K562 (cell line): ENCODE measurements around the gene KLHL33. TPM values are rescaled to one million over a fixed set of nuclear protein-coding genes. Genes with fewer than 3 reads are reported as not detected.

ENCODE experiments used
- ATAC-seq: fragments of 200-7000 bp; cut with Tn5 transposase; 3 replicates; pipeline ENCODE4 v1.9.1; 2020; ENCODE audit warnings: moderate library complexity
- BruUV-seq: library from RNA; stranded (reverse); fragments of 400-500 nt; replicated peaks from 2 replicates; lab custom pipeline; 2021; lab: Mats Ljungman, UMichigan
- CTCF ChIA-PET: fragments of 300-600 bp; formaldehyde crosslinking; extraction: SDS; loops from one replicate; lab custom pipeline; 2021; ENCODE audit warnings: low intra/inter-chr PET ratio; lab: Yijun Ruan, JAX
- POLR2A ChIA-PET: fragments of 300-600, 350-650 bp; sonication (Branson Sonifier 250); formaldehyde crosslinking; extraction: SDS; loops from one replicate; lab custom pipeline; 2021; ENCODE audit warnings: antibody characterized with exemption, inconsistent platforms; lab: Yijun Ruan, JAX
- DNase-seq, 4 experiments: peaks; one replicate each; pipeline versions ENCODE4 v3.0.0 to v3.0.0-alpha.2; 2011 to 2018; ENCODE audit warnings: low spot score in 3 of 4, mixed read lengths in 3 of 4; ENCODE audit errors: extremely low read depth in 1 of 4
- FAIRE-seq: peaks from 2 replicates; lab custom pipeline; 2011; peaks lifted over from hg19 to GRCh38; lab: Jason Lieb, UNC
- H2AFZ ChIP-seq: 2 replicates; pipeline ENCODE4 v1.6.0; 2011; ENCODE audit warnings: low read depth, low read length, control low read depth, inconsistent platforms
- H3K27ac ChIP-seq: fragments of 200-600 bp; 3 replicates; pipeline ENCODE4 v1.8.0; 2011; ENCODE audit warnings: low read depth, mild to moderate bottlenecking, control low read depth, inconsistent platforms, low read length, moderate library complexity, mixed read lengths; ENCODE audit errors: extremely low read depth
- H3K27me3 ChIP-seq, 2 experiments: fragments of 300-600 bp in 1 of 2; 2 replicates in 1 of 2; 3 replicates in 1 of 2; pipeline versions ENCODE4 v1.6.0 to v1.8.0; 2011; ENCODE audit warnings: inconsistent platforms in 2 of 2, low read length in 2 of 2, mild to moderate bottlenecking in 1 of 2, mixed read lengths in 1 of 2, moderate library complexity in 1 of 2; ENCODE audit not compliant: control insufficient read depth in 2 of 2, insufficient read depth in 2 of 2
- H3K36me3 ChIP-seq: fragments of 300-600 bp; 3 replicates; pipeline ENCODE4 v1.8.0; 2011; ENCODE audit warnings: mild to moderate bottlenecking, low read length, inconsistent platforms; ENCODE audit not compliant: control insufficient read depth, insufficient read depth
- H3K4me1 ChIP-seq, 2 experiments: fragments of 200-600 bp in 1 of 2; replicated peaks in 1 of 2; 2 replicates in 1 of 2; 3 replicates in 1 of 2; pipeline versions ENCODE4 v1.5.1 to v1.8.0; 2011; ENCODE audit warnings: inconsistent platforms in 2 of 2, low read length in 2 of 2, mild to moderate bottlenecking in 1 of 2, mixed read lengths in 1 of 2, moderate library complexity in 1 of 2; ENCODE audit not compliant: control insufficient read depth in 2 of 2, insufficient read depth in 2 of 2
- H3K4me2 ChIP-seq: 2 replicates; pipeline ENCODE4 v1.6.1; 2011; ENCODE audit warnings: low read length, control low read depth, inconsistent platforms, mixed read lengths; ENCODE audit not compliant: insufficient read depth
- H3K4me3 ChIP-seq: fragments of 200-600 bp; sonication (generic), shearing (Covaris generic); 2 replicates; pipeline ENCODE4 v1.5.1; 2016; ENCODE audit warnings: control low read depth, inconsistent platforms
- H3K79me2 ChIP-seq: fragments of 200-600 bp; 3 replicates; pipeline ENCODE4 v1.8.0; 2011; ENCODE audit warnings: low read length, inconsistent platforms; ENCODE audit not compliant: control insufficient read depth, insufficient read depth
- H3K9ac ChIP-seq, 2 experiments: 2 replicates each; pipeline versions ENCODE4 v1.6.0 to v1.6.1; 2011; ENCODE audit warnings: low read depth in 2 of 2, low read length in 2 of 2, control low read depth in 1 of 2, inconsistent platforms in 1 of 2, mild to moderate bottlenecking in 1 of 2, mixed read lengths in 1 of 2; ENCODE audit not compliant: insufficient read depth in 1 of 2
- H3K9me1 ChIP-seq: one replicate; pipeline ENCODE4 v1.6.0; 2011; ENCODE audit warnings: inconsistent platforms, mild to moderate bottlenecking, low read length, moderate library complexity; ENCODE audit not compliant: control insufficient read depth, insufficient read depth
- H3K9me3 ChIP-seq: replicated peaks from 2 replicates; pipeline ENCODE4 v1.5.1; 2011; ENCODE audit warnings: low read depth, low read length, inconsistent platforms; ENCODE audit not compliant: control insufficient read depth, insufficient read depth
- H4K20me1 ChIP-seq: replicated peaks from 2 replicates; pipeline ENCODE4 v1.6.1; 2011; ENCODE audit warnings: low read length, inconsistent platforms, mixed read lengths; ENCODE audit not compliant: control insufficient read depth, insufficient read depth
- ASH1L ChIP-seq: fragments of 450-650 bp; IDR thresholded peaks from 2 replicates; pipeline ENCODE4 v1.6.1; 2018; ENCODE audit warnings: borderline replicate concordance, mild to moderate bottlenecking, low read depth; ENCODE audit not compliant: partially characterized antibody
- BCL6 ChIP-seq: fragments of 250-450 bp; sonication (Bioruptor Pico); IDR thresholded peaks from 2 replicates; pipeline ENCODE4 v1.4.0; 2020
- CEBPZ ChIP-seq: fragments of 150-350 bp; IDR thresholded peaks from 2 replicates; pipeline ENCODE4 v1.6.1; 2014; ENCODE audit warnings: low read depth, mild to moderate bottlenecking, low read length, borderline replicate concordance
- CREBBP ChIP-seq: IDR thresholded peaks from one replicate; pipeline ENCODE4 v1.6.1; 2012; ENCODE audit warnings: low read depth, mild to moderate bottlenecking, control low read depth, inconsistent platforms, low read length
- ELF2 ChIP-seq: fragments of 250-450 bp; sonication (Bioruptor Pico); IDR thresholded peaks from 2 replicates; pipeline ENCODE4 v1.5.0; 2021; ENCODE audit warnings: mild to moderate bottlenecking
- EP300 ChIP-seq: IDR thresholded peaks from 2 replicates; pipeline ENCODE4 v1.6.1; 2012; ENCODE audit warnings: low read length, improper control_type of control experiment
- EP400 ChIP-seq: fragments of 450-650 bp; IDR thresholded peaks from 2 replicates; pipeline ENCODE4 v1.6.1; 2017; ENCODE audit warnings: antibody characterized with exemption, mild to moderate bottlenecking, moderate library complexity
- KAT7 ChIP-seq: sonication (generic); formaldehyde crosslinking; IDR thresholded peaks from 2 replicates; pipeline ENCODE4 v1.8.0; 2022; ENCODE audit warnings: missing genetic modification reagents, mild to moderate bottlenecking, borderline replicate concordance
- MAFG ChIP-seq: fragments of 450-650 bp; conservative IDR thresholded peaks from 2 replicates; pipeline ENCODE4 v1.6.1; 2016; ENCODE audit warnings: missing genetic modification characterization, missing compliant biosample characterization
- MCM5 ChIP-seq: fragments of 450-650 bp; IDR thresholded peaks from 2 replicates; pipeline ENCODE4 v1.6.1; 2016; ENCODE audit warnings: low read depth
- STAG1 ChIP-seq: sonication (generic); formaldehyde crosslinking; IDR thresholded peaks from 2 replicates; pipeline ENCODE4 v1.5.0; 2020; ENCODE audit warnings: missing genetic modification reagents, borderline replicate concordance
- WHSC1 ChIP-seq: IDR thresholded peaks from one replicate; pipeline ENCODE4 v1.6.1; 2012; ENCODE audit warnings: low read length, control low read depth, inconsistent platforms
- ZMIZ1 ChIP-seq, 2 experiments: fragments of 150-350 bp in 1 of 2; IDR thresholded peaks; 2 replicates each; pipeline ENCODE4 v1.6.1; 2012 to 2016; ENCODE audit warnings: low read depth in 2 of 2, low read length in 2 of 2, mild to moderate bottlenecking in 1 of 2, moderate library complexity in 1 of 2
- ZNF551 ChIP-seq: fragments of 250-450 bp; sonication (Bioruptor Pico); IDR thresholded peaks from 2 replicates; pipeline ENCODE4 v1.5.0; 2021; ENCODE audit warnings: mild to moderate bottlenecking, moderate library complexity
- ZSCAN29 ChIP-seq: fragments of 450-650 bp; IDR thresholded peaks from 2 replicates; pipeline ENCODE4 v1.6.1; 2017
- ZSCAN32 ChIP-seq: fragments of 450-650 bp; formaldehyde crosslinking; IDR thresholded peaks from 2 replicates; pipeline ENCODE4 v1.4.0; 2020; ENCODE audit warnings: mild to moderate bottlenecking, moderate library complexity
- WGBS: fragments of 100-300 bp; shearing (Covaris generic); methylation state at CpG from one replicate; pipeline ENCODE4 v1.1.6; 2016; ENCODE audit warnings: low coverage, mixed read lengths; ENCODE audit not compliant: insufficient coverage; ENCODE audit errors: missing lambda C conversion rate; 5-methylcytosine and 5-hydroxymethylcytosine counted together
- in situ Hi-C: fragments of 300-500 bp; cut with MboI; formaldehyde crosslinking; loops from 4 replicates; pipeline ENCODE4 v1.15.0; 2018; ENCODE audit warnings: inconsistent platforms, mixed read lengths
- intact Hi-C: fragments of 100-400 bp; cut with micrococcal nuclease; formaldehyde crosslinking; loops from 2 replicates; pipeline ENCODE4 v1.14.2; 2022
- polyA plus RNA-seq, 8 experiments: library from polyadenylated mRNA; depleted of rRNA in 4 of 8; stranded (reverse) in 5 of 8; unstranded in 3 of 8; fragments of >200 nt; fragmentation: Nextera tagmentation in 2 of 8; fragmentation: Illumina TruSeq in 1 of 8; extraction: Ambion mirVana in 2 of 8; extraction: Trizol in 1 of 8; gene quantifications; 2 replicates each; pipeline versions ENCODE4 v1.2.1 to v1.2.3, GENCODE V29; 2011 to 2014; ENCODE audit warnings: inconsistent platforms in 1 of 8, missing spikeins in 1 of 8
- total RNA-seq, 7 experiments: library from RNA; depleted of rRNA in 6 of 7; stranded (reverse); fragments of >200 nt in 6 of 7; fragmentation: Illumina TruSeq in 2 of 7; extraction: Trizol in 2 of 7; gene quantifications; 2 replicates each; pipeline versions ENCODE4 v1.2.1 to v1.2.3, GENCODE V29; 2011 to 2021; ENCODE audit warnings: low replicate concordance in 1 of 7
- TF ChIP-seq, protein P1 (sequence below): fragments of 250-450 bp; sonication (Bioruptor Pico); IDR thresholded peaks from 2 replicates; pipeline ENCODE4 v1.6.1; 2021; ENCODE audit warnings: mild to moderate bottlenecking

The KLHL33 gene
- total and polyA plus RNA-seq, 9 of the 15 experiments (the other 6 are each of a cell fraction or from before 2014, with no cell fraction given) = 0.04 to 0.27 (median 0.13) TPM; not detected in 6

DNA sequence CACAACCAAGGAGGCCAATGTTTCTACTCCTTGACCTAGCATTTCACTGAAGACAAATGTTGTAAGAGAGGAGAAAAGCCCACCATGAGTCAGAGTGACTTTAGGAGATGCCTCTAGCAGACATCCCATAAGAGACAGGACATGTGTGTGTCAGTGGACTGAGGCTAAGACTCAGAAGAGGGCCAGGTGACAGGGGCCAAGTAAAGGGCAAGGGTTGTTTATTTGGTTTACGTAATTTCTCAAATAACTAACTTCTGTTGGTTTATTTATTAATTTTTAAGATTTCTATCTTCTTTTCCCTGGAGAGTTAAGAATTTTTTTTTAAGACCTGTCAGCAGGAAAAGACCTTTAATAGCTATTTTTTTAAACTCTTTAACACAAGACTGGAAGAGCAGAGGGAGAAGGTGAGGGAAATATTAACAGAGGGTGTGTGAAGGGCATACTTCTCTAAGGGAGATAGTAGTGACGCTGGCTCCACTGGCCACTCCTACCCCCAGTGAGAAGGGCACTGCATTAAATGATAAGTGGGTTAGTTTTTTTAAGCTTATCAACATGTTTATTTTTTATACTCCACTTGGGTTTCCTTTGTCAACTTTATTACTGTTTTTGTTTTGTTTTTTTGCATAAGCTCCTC is 36.7 kb upstream of the KLHL33 start:
- no peaks in the 10 kb centered on the region for H3K9me3 ChIP-seq
- in situ Hi-C loops = no loop called here
- 63% methylated on average over 2 of the region's 2 CpGs for WGBS
- no peak overlapping the region for H3K4me3 ChIP-seq
- ChIA-PET CTCF (no interaction called here), POLR2A (interaction anchor here (0.8 to 5.0 kb wide), 6 partner anchors 10 to 18 kb away, joined by 3 to 36 read pairs (median 4); partner anchors contain the start of genes APEX1, OSGEP and PIP4P1)
- DNase-seq = no peak
- H3K4me2 ChIP-seq = 0 out of 2 replicates have a peak overlapping the region, but pooled peaks have one; percentile 57
- intact Hi-C loops = no loop called here
- H4K20me1 ChIP-seq = peaks cover 8% of the 10 kb centered on the region; the same call in 1 of the 2 replicates
- H3K27ac ChIP-seq = no peak overlapping the region
- TF ChIP-seq MCM5 (no peak), ASH1L (no peak), ZMIZ1 (IDR thresholded peaks at IDR 0.05; ENCODE audit: low read depth in 2 of 2, low read length in 2 of 2) (no peak), CEBPZ (no peak), ZNF551 (no peak), BCL6 (CRISPR knock-in tag) (no peak), ZSCAN29 (no peak), ELF2 (no peak), STAG1 (CRISPR knock-in tag) (no peak), WHSC1 (no peak), EP400 (no peak), KAT7 (CRISPR knock-in tag) (no peak), EP300 (no peak), MAFG (tag) (no peak), ZSCAN32 (no peak), CREBBP (no peak)
- TF ChIP-seq, protein P1, sequence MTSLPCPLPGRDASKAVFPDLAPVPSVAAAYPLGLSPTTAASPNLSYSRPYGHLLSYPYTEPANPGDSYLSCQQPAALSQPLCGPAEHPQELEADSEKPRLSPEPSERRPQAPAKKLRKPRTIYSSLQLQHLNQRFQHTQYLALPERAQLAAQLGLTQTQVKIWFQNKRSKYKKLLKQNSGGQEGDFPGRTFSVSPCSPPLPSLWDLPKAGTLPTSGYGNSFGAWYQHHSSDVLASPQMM (CRISPR knock-in tag) = no peak
- no peaks in the 10 kb centered on the region for H3K9me1 ChIP-seq
- no peaks in the 10 kb centered on the region for H3K27me3 ChIP-seq
- no peak overlapping the region for H2AFZ ChIP-seq
- BruUV-seq = no TSS peak
- peaks cover 67% of the 10 kb centered on the region for H3K36me3 ChIP-seq
- no peak for FAIRE-seq
- peaks cover 18 to 30% of the 10 kb centered on the region in 2 experiments for H3K4me1 ChIP-seq
- H3K9ac ChIP-seq = no peak overlapping the region
- no peak for ATAC-seq
- peaks cover 46% of the 10 kb centered on the region for H3K79me2 ChIP-seq
